ENCODE measurements around the gene HIBCH. TPM values are rescaled to one million over a fixed set of nuclear protein-coding genes. Genes with fewer than 3 reads are reported as not detected.

Gene HIBCH
- total RNA-seq, 1 donor from 2014 or later = 64.0 TPM

GRCh38 chr2:190323406-190323805 is 3.8 kb upstream of the HIBCH start:
- TF ChIP-seq CTCF (IDR thresholded peaks at IDR 0.05; ENCODE audit: unreplicated experiment) = no peak
- Mint-ChIP-seq H3K36me3 (no peaks in the 10 kb centered on the region), H3K27me3 (ENCODE audit: low read depth) (no peaks in the 10 kb centered on the region), H3K9me3 (no peaks in the 10 kb centered on the region), H3K27ac (no peak overlapping the region), H3K4me1 (peaks cover 12% of the 10 kb centered on the region), H3K4me3 (no peak overlapping the region)
- DNase-seq (ENCODE audit: low spot score in 2 of 2, unreplicated experiment in 2 of 2) = no peak

GRCh38 chr2:190320696-190321095 is 1.1 kb upstream of the HIBCH start:
- H3K9me3 Mint-ChIP-seq = no peaks in the 10 kb centered on the region
- no peaks in the 10 kb centered on the region for H3K36me3 Mint-ChIP-seq
- TF ChIP-seq CTCF (IDR thresholded peaks at IDR 0.05; ENCODE audit: unreplicated experiment) = no peak
- H3K27ac Mint-ChIP-seq = peak overlapping the region; percentile 97
- H3K4me3 Mint-ChIP-seq = no peak overlapping the region
- no peaks in the 10 kb centered on the region for H3K27me3 Mint-ChIP-seq (ENCODE audit: low read depth)
- peaks cover 25% of the 10 kb centered on the region for H3K4me1 Mint-ChIP-seq
- DNase-seq (ENCODE audit: low spot score in 2 of 2, unreplicated experiment in 2 of 2) = no peak

- peaks cover 29% of the 10 kb centered on the region for H3K4me1 Mint-ChIP-seq
- no peaks in the 10 kb centered on the region for H3K9me3 Mint-ChIP-seq
- H3K27ac Mint-ChIP-seq = peak overlapping the region; percentile 97
- TF ChIP-seq CTCF (IDR thresholded peaks at IDR 0.05; ENCODE audit: unreplicated experiment) = no peak
- H3K27me3 Mint-ChIP-seq (ENCODE audit: low read depth) = no peaks in the 10 kb centered on the region
- peaks cover 3% of the 10 kb centered on the region for H3K36me3 Mint-ChIP-seq
- peak overlapping the region; percentile 92 for H3K4me3 Mint-ChIP-seq
- DNase-seq (ENCODE audit: low spot score in 2 of 2, unreplicated experiment in 2 of 2) = peak in 1 of 2 experiments; percentile 37
These were observed 583 bp downstream of the HIBCH start for GRCh38 chr2:190318931-190319554.

- TF ChIP-seq CTCF (IDR thresholded peaks at IDR 0.05; ENCODE audit: unreplicated experiment) = no peak
- Mint-ChIP-seq H3K27me3 (ENCODE audit: low read depth) (no peaks in the 10 kb centered on the region), H3K36me3 (peaks cover 3% of the 10 kb centered on the region), H3K9me3 (no peaks in the 10 kb centered on the region), H3K4me3 (peak overlapping the region; percentile 92), H3K4me1 (peaks cover 29% of the 10 kb centered on the region), H3K27ac (peak overlapping the region; percentile 97)
- DNase-seq (ENCODE audit: low spot score in 2 of 2, unreplicated experiment in 2 of 2) = no peak
These were observed 1.1 kb downstream of the HIBCH start for GRCh38 chr2:190318514-190318913.

GRCh38 chr2:190315273-190315672 is 4.4 kb downstream of the HIBCH start:
- H3K27me3 Mint-ChIP-seq (ENCODE audit: low read depth) = no peaks in the 10 kb centered on the region
- H3K4me3 Mint-ChIP-seq = no peak overlapping the region
- H3K4me1 Mint-ChIP-seq = peaks cover 27% of the 10 kb centered on the region
- no peaks in the 10 kb centered on the region for H3K9me3 Mint-ChIP-seq
- no peak for TF ChIP-seq CTCF (IDR thresholded peaks at IDR 0.05; ENCODE audit: unreplicated experiment)
- DNase-seq (ENCODE audit: low spot score in 2 of 2, unreplicated experiment in 2 of 2) = no peak
- H3K27ac Mint-ChIP-seq = peak overlapping the region; percentile 5
- H3K36me3 Mint-ChIP-seq = peaks cover 11% of the 10 kb centered on the region
